Sigmoid colon (tissue), 4 donors: ENCODE data around the gene AMBP.

ENCODE experiments used
- EP300 ChIP-seq, 4 donors: sonication (generic); formaldehyde crosslinking; IDR thresholded peaks; one replicate each; pipeline ENCODE4 v1.6.1; 2017; ENCODE audit warnings: antibody characterized with exemption in 4 of 4
- POLR2A ChIP-seq, 2 donors: fragments of 450-650 bp; IDR thresholded peaks; one replicate each; pipeline ENCODE4 v1.6.1; 2016; ENCODE audit warnings: antibody characterized with exemption in 2 of 2, mild to moderate bottlenecking in 2 of 2, moderate library complexity in 2 of 2
- POLR2AphosphoS5 ChIP-seq, 4 donors: sonication (generic); formaldehyde crosslinking; IDR thresholded peaks; one replicate each; pipeline ENCODE4 v1.6.1; 2017; ENCODE audit warnings: antibody characterized with exemption in 4 of 4
- TF ChIP-seq, protein P1 (sequence below), 4 experiments: fragments of 450-650 bp in 3 of 4; fragments of 200-600 bp in 1 of 4; IDR thresholded peaks; one replicate each; pipeline ENCODE4 v1.5.1; 2016 to 2019; ENCODE audit warnings: antibody characterized with exemption in 4 of 4, mild to moderate bottlenecking in 3 of 4, moderate library complexity in 2 of 4

DNA sequence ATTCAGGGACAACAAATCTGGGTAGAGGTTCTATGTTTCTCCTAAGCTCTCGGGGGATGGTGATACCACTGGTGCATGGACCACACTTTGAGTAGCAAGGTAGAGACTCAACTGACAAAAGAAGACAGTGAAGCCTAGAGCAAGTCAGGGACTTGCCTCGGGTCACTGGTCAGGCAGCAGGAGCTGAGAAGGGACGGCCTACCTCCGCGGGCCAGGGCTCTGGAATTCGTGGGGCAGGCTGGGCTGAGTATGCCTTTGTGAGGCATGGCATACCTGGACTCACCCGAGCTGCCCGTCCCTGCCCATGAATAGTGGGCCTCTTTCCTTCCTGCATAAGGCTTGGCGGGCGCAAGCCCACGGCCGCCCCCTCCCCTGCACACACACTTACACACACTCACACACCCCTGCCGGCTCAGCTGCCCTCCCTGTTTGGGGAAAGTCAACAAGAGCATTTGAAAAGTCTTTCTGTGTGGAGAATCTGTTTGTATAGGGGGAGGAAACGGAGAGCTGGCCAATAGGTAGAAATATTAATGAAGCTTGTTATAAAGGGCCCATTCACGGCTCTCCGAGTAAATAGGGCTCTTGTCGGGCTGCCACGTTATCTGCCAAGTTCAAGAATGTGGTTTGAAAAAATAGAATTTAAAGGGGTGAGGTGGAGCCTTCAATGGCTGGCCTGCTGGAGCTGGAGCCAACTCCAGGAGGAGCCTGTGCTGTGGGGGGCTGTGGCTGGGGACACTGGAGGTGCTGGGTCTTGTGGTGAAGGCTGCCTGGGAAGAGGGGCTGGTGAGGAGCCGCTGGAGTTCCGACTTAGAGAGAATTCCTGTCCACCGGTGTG, 40.1 kb upstream of the AMBP start:
- no peak for TF ChIP-seq POLR2A (IDR thresholded peaks at IDR 0.05)
- TF ChIP-seq, protein P1, sequence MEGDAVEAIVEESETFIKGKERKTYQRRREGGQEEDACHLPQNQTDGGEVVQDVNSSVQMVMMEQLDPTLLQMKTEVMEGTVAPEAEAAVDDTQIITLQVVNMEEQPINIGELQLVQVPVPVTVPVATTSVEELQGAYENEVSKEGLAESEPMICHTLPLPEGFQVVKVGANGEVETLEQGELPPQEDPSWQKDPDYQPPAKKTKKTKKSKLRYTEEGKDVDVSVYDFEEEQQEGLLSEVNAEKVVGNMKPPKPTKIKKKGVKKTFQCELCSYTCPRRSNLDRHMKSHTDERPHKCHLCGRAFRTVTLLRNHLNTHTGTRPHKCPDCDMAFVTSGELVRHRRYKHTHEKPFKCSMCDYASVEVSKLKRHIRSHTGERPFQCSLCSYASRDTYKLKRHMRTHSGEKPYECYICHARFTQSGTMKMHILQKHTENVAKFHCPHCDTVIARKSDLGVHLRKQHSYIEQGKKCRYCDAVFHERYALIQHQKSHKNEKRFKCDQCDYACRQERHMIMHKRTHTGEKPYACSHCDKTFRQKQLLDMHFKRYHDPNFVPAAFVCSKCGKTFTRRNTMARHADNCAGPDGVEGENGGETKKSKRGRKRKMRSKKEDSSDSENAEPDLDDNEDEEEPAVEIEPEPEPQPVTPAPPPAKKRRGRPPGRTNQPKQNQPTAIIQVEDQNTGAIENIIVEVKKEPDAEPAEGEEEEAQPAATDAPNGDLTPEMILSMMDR (IDR thresholded peaks at IDR 0.05): no peak
- TF ChIP-seq POLR2AphosphoS5 (IDR thresholded peaks at IDR 0.05): no peak
- TF ChIP-seq EP300 (IDR thresholded peaks at IDR 0.05): no peak
